HT1080 (cell line): ENCODE results near the gene CFAP91. TPM values are rescaled to one million over a fixed set of nuclear protein-coding genes. Genes with fewer than 3 reads are reported as not detected.
A peak's percentile ranks its signal among the peaks of the same experiment; 100 is the strongest.

Source experiments
- DNase-seq: peaks from one replicate; pipeline ENCODE4 v3.0.0-alpha.2; 2015; ENCODE audit warnings: low read depth
- polyA plus RNA-seq, 2 experiments: library from polyadenylated mRNA; depleted of rRNA; stranded (reverse); fragments of >200 nt; gene quantifications; 2 replicates each; pipeline ENCODE4 v1.2.3, GENCODE V29; 2015
- total RNA-seq: library from RNA; depleted of rRNA; stranded (reverse); fragments of >200 nt; shearing (Covaris generic); gene quantifications from 2 replicates; pipeline ENCODE4 v1.2.3, GENCODE V29; 2014; rRNA removed

The CFAP91 gene
- total RNA-seq: 0.13 TPM in 1 of 2 replicates, not detected in the other
- 0.02 and 0.95 TPM in 2 replicates for polyA plus RNA-seq (2015; cell fraction: cytosol; rRNA removed)
- 0.41 TPM in 1 of 2 replicates, not detected in the other for polyA plus RNA-seq (2015; cell fraction: nucleus; rRNA removed)

DNA sequence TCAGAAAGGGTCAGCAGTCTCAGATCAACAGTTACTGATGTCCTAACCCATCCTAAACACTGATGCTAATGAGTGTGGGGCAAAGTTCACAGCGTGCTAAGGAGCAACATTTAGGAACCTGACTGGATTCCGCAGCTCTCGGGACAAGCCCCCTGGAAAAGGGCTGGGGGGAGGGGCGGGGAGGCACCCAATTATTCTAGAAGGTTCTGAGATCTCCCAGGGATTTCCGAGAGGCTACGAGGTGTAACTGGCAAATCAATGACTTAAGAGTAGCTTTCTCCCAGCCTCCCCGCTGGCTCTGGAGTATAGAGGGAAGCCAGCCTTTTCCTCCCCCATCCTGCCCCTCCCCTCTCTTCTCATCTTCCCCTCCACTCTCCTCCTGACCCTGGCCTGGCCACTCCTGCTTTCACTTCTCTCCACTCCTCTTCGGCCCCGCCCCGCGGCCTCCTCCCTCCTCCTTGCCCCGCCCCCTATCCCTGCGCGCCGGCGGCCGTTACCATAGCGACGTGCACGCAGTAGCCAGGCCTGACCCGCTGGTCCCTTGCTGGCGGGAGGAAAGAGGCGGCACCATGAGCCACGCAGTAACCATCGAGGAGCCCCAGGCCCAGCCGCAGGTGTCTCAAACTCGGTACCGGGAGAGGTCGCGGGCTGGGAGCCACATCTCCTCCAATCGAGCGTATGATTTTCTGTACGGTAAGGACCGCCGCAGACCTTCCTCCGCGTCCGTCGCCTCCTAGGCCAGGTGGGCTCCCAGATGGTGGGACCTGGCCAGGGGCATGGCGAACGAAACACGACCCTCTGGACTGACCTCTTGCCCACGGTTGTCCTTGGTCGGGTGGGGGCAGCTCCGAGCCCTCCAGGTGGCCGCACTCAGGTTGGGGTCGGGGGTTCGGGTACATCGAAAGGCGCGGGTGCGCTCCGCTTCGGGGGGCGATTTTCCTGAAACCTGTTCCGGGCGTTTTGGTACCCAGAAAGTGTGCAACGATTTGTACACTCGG, at the start of gene CFAP91:
Gene CFAP91 (plus strand): TSS at position 493 of the 998 bp plus-strand sequence. CDS start 77 bp downstream, at position 570.
- peak; percentile 50 for DNase-seq

DNA sequence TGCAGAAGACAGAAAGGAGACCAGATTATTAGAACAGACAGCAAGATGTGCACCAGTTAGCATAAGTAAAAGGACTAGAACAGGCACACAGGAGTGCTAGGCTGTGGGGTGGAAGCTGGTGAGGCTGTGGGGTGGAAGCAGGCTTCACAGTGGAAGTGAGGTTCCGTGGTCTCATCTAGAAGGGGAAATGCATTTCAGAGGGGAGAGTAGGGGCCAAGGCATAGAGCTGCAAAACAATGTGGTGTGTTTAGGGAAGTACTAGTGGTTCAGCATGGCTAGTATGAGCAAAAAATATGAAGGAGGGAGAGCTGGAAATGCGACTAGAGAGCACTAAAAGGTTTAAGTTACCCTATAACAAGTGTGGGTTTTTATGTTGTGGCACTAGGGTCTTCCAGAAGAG, 48.9 kb upstream of the CFAP91 start:
- no peak for DNase-seq

DNA sequence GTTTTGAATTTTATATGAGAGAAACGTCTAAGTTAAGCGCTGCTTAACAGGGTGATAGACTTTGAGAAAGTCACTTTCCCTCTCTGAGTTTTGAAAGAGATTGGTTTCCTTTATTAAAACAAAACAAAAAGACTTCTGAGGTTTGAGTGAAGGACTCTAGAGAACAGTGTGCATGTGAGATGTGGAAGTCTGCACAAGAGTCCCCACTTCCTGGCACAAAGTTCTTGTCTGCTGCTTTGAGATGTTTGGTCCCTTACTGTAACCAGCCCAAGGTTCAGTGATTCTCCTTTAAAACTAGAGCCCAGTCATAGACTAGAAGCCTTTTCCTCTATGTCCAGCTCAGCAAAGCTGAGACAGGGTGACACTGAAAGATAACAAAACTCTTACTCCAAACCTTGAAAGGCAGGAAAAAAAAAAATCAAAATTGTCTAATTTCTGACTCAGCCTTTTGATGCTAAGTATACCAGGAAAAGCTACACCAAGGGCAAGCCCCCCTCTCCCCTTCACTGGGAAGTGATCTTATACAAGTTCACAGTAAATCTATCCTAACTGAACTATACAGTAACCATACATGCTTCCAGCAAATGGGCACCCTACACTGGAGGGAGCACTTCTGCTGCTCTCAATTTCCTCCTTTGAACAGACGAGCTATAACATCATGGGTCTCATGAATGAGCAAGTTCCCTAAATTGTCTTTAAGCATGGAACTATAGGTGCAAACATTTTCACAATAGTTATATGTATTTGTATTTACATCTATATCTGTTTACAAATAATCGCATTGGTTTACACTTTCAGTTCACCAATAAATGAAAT, 44.7 kb upstream of the CFAP91 start:
- no peak for DNase-seq

DNA sequence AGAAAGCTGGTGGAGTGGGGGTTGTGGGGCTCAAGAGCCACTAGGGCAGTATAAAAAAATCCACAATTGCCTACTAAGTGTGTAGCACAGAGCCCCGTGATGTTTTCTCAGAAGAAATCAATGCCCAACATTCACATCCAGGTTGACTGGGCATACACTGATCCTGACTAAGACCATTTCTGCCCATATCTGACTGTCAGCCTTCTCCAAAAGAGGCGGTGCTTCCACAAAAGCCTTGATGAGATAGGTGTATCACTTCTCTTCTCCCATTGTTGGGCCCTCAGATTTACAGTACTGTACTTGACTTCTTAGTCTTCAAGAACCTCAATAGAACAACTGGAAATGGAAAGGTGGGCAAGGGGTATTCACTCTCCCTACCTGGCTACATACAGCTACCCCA, 43.8 kb upstream of the CFAP91 start:
- DNase-seq: no peak

DNA sequence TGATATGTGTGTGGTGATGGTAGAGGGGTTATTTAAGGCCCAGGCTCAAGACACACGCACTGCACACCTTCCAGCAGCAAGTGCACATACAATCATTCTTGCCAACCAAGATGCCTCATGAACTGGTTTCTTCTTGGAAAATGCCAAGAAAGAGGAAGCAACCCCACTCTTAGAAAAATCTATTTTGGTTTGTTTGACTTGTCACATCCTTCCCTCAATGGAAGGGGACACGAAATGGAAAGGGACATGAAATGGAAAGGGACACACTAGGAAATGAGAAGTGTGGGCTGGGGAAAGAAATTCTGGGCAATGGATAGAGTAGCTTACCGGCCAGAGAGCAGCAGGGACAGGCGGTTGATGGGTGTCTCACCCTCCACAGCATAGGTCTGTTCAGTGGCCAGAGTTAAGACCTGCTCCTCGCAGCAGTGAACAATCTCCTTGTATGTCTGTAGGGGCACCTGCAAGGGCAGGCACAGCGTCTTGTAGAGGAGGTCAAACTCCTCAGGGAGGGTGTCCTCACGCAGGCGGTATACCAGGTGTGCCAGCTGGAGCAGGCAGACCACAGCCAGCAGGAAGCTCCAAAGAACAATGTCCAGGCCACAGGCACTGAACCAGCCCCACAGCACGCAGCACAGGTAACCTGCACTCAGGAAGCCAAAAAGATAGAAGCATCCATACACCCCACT, 43.1 kb upstream of the CFAP91 start:
- DNase-seq: no peak

DNA sequence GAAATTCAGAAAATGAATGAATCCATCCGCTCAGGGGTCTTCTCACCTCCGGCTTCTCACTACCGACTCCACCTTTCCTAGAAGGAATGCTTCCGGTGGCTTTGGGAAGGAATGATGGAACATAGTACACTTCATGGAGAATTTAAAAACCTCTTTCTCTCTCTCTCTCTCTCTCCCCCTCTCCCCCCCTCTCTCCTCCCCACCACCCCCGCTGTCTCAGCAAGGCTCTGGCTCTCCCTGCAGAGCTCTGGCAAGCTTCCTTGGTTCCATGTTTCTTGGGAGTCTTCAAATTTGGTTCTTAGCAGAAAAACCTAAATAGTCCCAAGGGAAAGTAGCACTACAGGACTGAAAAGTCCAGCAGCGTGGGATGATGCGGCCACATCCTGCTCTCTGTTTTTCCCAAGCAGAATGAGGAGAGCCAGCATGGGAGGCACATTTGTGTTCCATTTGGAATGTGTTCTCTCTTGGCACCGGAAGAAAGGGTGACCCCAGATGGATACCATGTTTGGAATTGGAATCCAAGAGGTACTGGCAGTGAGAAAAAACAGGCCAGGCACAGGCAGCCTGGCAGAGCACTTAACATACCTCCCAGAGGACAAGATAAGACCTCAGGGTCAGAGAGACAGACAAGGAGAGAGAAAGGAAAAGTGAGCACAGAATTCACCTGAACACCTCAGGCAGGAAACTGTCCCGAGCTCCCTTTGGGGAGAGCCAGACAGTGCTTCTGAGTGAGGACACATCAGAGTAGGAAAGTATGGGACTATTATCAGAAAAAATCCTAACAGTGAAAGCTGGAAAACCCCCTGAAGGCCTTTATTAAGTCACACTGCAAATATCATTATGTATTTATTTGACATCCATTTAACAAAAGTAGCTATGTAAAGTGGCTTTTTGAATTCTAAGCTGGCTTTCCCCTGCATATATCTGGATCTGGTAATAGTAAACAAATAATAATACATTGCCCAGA, 42.1 kb upstream of the CFAP91 start, which contains the start of gene POPDC2:
Gene POPDC2 (minus strand): TSS at position 116 of the 967 bp plus-strand sequence. CDS start 166 bp downstream, outside the sequence.
- DNase-seq: no peak

DNA sequence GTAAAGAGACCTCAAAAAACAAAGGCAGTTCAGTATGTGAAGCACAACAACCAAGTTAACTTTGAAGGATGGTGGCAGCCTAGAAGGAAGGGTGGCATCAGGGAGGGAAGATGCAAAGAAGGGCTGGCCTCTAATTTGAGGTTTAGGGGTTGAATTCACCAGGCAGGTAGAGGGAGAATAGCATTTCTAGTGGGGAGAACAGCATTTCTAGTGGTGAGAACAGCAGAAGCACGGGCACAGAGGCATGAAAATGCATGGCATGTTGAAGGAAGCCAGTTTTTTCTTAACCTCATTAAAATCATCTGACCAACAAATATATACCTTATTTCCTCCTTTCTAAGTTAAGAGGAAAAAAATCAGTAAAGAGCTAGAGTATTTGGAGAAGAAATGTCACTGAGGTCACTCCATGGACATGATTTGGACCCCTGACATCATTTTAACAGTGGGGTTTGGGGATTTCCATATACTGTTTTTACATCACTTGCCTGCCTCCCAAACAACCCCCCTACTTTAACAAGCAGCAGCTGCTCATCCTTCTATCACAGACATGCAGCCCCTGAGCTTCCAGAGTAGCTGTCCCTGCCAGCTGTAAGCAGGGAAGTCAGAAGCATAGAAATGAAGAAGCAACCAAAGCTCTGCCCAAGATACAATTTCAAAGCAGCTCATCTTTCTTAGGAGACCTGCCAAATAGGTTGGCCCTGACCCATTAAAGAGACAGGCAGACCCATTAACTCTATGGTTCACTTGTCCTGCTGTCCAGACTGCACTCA, 40.0 kb upstream of the CFAP91 start:
- peak; percentile 44 for DNase-seq

DNA sequence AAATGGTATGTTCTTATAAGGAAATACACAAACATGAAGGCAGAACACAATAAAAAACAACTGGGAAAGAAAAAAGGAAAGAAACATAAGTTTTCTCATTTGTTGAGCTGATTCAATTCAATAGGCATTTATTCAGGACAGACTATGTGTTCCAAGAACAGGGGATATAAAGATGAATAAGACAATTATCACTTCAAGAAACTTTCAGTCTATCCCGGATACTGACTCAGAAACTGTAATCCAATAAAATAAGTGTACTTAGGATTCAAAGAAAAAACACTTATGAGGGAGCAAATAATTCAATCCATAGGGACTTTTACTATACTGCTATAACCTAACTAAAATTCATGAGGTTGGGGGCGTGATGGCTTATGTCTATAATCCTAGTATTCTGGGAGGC, 38.9 kb upstream of the CFAP91 start:
- DNase-seq: peak; percentile 84

DNA sequence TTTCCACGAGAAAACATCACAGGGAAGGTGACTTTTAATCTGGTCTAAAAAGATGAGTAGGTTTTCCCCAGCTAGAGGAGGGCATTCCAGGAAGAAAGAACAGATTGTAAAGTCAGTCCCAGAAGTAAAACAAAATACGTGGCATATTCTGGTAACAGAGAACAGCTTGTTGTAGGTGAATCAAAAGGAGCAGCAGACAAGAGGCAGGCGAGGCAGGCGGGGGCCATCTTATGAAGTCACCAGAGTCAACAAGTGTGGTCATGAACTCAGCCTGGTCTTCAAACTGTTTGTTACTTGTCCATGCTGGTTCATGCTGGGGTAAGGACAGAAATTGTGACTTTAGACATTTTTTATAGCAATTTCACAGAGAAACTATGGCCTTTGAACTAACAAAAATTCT, 38.5 kb upstream of the CFAP91 start:
- DNase-seq: peak; percentile 71

DNA sequence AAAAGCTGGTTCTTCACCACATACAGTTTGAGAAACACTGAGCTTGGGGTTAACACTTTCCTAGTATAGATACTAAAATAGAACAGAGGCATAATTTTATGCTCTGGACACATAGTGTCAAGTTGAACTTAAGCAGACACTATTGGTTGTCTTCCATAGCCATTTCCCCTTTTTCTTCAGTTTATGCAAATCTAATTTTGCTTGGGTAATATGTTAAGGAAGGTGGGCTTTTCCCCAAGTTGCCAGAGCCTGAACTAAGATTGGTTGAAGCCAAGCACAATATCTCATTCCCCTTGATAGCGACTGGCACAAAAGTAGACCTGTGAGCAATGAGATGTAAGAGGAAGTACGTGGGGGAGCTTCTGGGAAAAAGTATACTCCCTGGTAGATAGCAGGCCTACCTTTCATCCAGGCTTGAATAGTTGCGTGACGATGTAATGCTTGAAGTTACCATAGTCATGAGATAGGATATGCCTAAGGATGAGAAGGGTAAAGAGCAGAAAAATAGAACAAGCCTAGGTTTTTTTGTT, 37.9 kb upstream of the CFAP91 start:
- DNase-seq: peak; percentile 73

DNA sequence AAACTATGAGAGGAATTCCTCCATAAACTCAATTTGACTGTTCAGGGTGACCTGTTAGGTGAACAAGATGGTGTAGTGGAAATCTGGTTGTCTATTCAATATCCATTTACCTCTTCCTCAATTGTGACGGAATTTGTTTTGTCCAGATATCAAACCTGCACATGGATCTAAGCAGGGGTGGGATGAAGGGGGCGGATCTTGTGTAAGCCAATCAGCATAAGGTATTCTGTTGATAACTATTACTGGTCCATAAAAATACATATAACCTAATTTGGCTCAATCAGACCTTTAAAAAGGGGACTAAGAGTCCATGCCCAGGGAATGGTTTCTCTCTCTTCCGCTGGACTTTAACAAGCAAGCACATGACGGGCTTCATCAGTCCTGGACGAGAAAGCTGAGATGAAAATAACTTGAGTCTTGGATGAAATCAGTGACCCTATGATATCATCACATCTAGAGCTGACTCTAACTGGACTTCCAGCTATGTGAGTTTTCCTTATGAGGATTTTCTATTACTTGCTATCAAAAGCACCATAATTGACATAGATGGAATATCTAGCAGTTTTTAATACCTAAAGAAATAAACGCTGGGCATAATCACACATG, 36.8 kb upstream of the CFAP91 start:
- no peak for DNase-seq

DNA sequence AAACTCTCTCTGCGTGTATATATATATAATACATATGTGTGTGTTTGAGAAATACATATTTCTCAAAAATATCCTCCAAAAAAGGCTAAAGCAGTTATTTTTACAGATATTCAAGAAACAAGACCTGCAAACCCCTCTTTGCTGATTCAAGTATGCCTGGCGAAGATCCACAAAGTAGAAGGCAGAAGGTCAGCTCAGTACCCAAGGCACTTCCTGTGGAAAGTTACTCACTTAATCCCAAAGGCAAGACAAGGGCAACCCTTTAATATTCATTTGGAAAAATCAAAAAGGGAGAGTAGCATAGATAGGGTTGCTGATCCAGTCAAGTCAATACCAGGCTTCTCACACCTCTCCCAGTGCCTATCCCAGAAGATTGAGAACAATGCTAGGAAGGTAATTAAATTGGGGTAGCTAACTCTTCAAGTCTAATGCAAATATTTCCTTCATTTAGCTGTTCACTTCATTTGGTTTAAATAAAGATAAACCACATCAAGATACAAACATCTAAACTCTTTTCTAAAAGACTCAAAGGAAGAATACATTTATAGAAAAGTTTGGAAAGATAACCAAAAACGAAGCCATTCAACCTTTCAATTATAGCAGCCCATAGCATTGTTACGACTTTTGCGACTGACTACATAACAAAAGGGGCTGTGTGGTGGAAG, 32.8 kb upstream of the CFAP91 start:
- DNase-seq: peak; percentile 53

DNA sequence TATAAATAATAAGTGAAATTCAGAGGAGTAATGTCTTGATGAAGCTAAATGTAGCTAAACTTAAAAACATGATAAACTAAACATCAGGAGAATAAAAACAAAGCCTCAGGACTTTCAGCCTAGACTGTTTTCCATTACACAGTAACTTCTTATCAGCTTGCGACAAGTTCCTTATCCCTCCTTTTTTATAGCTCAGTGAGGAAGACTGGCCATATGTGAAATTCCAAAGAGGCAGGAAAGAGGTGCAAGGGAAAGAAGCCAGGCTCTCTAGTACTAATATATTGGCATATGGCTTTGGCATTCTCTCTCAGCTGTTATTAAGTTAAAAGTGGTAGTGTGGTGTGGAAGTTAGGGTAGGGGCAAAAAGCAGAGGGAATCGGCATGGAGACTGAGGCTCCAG, 30.0 kb upstream of the CFAP91 start:
- DNase-seq: no peak

DNA sequence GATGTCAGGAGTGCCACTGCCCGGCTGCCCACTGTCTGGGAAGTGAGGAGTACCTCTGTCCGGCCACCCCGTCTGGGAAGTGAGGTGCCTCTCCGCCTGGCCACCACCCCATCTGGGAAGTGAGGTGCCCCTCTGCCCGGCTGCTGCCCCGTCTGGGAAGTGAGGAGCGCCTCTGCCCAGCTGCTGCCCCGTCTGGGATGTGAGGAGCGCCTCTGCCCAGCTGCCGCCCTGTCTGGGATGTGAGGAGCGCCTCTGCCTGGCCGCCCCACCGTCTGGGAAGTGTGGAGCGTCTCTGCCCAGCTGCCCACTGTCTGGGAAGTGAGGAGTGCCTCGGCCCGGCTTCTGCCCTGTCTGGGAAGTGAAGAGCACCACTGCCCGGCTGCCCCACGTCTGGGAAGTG, 28.9 kb upstream of the CFAP91 start:
- DNase-seq: no peak

DNA sequence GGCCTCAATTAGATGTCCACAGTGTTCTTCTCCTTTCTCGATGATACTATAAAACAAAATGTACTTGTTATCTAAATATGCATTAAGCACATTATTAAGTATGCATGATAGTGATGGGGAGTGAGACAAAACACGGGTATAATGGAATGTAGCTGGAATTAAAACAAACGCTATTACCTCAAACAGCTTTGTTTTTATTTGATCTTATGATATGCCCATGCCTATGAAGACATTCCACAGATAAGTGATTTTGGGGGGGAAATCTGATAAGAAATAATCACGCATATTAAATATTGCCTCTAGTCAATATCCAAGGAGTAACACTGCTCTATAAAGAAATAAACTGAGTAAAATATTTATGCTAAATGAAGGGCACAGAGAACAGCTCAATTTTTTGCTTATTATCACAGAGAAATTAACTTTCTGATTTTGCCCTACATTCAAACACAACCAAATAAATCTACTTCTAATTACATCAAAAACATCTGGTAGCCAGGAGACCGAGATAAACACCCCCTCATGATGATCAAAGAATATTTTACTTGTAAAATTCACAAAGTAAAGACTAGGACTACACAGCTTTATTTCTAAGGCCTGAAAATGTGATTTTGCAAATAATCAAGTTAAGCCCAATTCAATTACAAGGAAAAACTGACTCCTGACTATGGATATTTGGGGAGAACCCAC, 27.5 kb upstream of the CFAP91 start:
- no peak for DNase-seq

DNA sequence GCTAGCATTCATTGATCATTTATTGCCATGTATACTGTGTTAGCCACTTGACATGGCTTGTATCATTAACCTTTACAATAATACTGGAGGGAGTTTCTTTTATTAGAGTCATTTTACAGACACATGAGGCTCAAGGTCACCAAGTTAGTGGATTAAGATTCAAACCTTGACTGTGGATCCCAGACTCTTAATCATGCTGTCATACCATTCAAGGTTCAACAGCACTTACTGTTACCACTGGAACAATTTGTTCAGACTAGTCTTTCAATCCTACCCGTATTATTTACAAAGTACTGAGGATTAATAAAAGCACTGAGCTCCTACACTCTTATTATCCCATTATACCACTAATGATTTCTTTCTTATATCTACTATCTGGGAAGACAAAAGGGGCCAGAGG, 26.8 kb upstream of the CFAP91 start:
- DNase-seq: no peak
